Suppressor macrophage treated with lipopolysaccharide for 4 hours (primary cell): ENCODE measurements around the gene ALX4.

Source experiments
- DNase-seq: peaks from one replicate; pipeline ENCODE4 v3.0.0-alpha.2; 2020

Gene ALX4

DNA sequence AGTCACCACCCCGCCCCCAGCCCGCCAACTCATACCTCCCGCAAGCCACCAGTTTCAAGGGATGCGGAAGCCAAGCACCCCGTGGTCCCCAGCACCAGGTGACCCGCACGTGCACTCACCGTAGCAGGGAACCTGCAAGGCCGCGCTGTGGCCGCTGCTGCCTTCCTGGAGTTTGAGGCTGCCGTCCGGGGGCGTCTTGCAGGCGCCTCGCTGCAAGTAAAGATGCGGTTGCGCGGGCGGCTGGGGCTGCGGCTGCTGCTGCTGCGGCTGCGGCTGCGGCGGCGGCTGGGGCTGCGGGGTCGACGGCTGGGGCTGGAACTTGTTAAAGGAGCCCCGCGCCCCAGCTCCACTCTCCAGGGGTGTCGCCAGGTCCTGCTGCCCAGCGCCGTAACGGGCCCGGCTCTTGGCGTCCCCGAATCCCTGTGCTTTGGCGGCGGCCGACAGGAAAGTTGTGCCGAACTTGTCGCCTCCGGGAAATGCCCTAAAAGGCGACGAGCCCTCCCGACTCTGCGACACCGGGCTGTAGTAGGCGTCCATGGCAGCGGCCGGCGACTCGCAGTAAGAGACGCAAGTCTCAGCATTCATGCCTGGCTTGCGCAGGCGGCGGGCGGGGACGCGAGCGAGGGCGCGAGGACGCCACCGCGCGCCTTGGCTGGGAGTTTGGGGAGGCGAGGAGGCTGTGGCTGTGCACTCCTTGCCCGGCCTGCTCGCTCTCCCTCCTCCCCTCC is at the start of gene ALX4:
TSS of gene ALX4 (minus strand) at position 662 of the 728 bp plus-strand sequence. CDS start at position 585, 77 bp downstream.
- DNase-seq, result peak; percentile 12

DNA sequence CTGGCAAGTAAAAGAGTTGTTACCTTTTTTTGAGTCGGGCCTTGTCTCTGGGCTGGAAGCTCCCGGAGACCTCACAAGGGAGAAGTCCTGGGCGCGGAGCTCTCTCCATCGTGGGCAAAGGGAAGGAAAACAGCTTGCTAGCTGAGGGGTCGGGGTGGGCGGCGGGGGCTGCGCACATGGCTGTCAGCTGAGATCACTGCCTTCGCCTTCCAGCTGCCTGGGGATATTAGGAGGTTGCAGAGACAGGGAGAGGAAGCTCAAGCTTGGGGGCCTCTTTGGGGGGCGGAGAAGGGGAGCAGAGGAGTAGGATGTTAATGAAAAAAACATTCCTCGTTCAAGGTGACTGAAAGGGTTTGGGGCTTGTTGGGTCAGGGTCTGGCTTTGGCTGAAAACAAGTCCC is 49.2 kb upstream of the ALX4 start:
- no peak for DNase-seq

DNA sequence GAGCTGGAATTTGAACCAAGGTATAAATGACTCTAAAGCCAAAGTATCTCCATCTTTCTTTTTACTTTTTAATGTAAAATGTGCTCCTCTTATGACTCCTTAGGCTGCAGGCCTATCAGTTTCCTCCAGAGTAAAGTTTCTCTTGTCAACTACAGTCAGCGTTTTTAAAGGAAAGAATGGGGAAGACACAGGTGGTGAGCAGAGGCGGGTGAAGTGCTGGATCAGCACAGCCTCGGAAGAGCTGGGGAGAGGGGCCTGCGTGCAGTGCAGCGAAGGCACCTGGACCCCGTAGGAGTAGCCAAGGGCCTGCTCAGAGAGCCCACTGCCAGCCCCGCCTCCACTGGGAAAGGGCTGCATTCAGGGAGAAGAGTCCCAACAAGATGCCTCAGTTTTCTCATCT is 48.8 kb upstream of the ALX4 start:
- DNase-seq, result no peak

DNA sequence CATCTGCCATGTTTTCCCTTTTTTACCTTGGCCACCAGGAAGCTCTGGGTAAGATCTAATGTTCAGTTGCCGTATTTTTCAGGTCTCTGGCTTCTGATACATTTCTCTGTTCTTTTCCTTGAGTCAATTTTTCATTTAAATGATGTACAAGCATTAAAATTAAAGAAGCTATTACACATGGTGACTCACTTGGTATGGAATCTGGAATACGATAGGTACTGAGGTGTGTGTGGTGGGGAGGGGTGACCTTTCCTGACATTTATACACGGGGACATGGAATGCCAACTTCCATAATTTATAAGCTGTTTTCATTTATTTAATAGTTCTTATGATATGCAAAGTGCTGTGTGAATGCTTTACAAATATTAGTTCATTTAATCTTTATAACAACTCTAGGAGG is 47.8 kb upstream of the ALX4 start:
- no peak for DNase-seq

DNA sequence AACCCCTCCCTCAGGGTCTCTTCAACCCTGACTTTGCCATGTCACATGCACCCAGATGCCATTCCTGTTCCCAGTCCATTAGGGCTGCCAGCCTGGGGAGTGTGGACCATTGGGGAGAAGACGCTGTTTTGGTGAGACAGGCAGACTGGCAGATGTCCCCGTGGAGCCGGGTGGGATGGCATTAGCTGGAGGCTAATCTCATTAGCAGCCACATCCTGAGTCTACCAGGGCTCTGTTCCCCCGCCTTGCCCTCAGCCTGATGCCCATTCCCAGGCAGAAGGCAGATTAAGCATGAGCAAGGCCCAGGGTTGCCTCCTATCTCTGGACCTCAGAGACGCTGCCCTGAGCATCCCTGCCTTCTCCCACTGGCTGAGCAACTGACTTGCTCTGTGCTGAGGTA is 46.4 kb upstream of the ALX4 start:
- no peak for DNase-seq

DNA sequence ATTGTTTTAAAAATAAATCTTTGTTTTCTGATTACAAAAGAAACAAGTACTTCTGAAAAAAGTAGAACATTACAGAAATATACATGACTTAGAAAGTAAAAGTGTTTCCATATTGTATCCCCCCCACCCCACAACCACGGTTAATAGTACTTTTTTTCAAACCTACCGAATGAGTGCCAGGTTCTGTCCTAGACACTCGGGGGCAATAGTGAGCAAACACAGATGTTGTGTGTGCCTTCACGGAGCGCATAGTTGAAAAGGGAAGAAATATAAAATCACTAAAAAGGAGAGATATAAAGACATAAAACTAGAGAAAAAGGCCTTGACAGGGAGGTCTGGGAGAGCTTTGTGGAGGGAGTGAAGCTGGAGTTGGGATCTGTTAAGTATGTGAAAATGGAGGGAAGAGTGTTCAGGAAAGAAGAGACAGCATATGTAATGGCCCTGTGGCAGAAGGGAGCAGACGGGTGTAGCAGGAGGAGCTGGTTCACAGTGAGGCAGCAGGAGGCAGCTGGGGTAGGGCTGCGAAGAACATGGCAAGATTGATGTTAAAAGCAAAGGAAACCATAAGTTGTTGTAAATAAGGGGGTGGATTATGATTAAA is 42.1 kb upstream of the ALX4 start:
- no peak for DNase-seq

DNA sequence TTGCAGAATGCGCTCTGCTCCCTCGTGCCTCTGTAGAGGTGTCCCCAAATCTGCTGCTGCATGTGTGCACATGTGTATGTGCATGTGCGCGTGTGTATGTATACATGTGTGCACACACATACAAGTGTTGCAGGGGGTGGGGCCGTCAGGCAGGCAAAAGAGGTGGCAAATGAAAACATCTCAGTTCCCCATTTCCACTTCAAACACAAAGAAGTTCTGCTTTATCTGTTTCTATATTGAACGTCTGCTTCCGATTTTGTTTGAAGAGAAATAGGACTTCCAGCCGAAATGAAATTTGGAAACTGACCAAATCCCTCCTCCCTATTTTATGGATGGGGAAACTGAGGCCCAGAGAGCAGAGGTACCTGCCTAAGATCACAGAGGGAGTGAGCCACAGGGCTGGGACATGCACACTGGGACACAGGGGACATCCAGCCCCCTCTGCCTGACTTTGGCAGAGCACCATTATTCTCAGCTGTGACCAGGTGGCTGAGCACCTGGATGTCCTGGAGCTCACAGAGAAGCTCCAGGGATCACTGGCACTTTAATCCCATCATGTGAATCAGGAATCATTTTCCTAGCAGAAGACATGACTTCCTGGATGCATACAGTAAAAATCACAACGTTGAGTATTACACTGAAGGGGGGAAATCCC is 41.2 kb upstream of the ALX4 start:
- peak; percentile 51 for DNase-seq

DNA sequence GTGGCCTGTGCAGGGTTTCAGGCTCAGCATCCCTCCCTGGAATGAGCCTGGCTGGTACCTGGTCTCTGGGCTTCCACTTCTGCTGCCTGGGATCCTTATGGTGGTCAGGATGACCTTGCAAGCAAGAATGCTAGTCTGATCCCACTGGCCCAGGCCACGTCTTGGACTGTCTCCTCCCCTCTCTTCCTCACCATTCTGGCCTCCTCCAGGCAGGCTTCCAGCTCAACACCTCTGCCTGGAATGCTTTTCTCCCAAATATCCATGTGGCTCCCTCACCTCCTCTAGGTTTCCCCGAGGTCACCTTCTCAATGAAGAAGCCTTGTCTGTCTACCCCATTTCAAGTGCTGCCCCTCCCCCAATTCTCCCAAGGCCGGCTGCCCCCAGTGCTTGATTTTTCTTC is 39.4 kb upstream of the ALX4 start:
- DNase-seq, result no peak

DNA sequence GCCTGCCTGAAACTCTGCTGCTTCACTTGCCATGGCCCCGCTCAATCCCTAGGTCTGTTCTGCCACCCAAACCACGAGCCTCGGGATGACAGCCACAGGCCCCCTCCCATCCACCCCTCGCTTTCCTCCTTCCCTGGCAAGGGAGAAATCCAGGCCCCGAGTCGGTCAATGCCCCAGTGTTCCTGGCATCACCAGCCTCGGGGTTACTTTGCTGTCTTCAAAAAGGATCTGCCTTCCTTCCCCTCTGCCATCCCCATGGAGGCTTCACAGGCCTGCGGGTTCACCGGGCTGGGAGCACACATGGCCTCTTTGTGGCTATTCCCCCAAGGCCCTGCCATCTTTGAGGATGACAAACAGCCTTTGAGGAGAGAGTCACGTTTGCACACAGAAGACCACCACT is 38.8 kb upstream of the ALX4 start:
- no peak for DNase-seq

DNA sequence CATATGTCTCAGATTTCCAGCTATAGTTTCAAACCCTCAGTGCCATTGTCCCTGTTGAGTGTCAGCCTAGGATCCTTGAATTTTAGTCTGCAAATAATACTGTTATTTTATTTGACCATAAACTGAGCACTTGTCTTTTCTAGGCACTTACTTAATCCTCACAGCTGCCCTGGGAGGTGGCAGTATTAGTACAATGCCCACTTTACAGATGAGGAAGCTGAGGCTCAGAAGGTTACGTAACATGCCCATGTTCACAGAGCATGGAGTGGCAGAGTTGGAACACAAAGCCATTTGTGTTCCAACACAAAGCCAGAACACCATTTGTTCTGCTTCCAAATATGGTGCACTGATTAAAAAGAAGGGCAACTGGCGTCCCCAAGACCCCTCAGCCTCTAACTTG is 38.2 kb upstream of the ALX4 start:
- no peak for DNase-seq

DNA sequence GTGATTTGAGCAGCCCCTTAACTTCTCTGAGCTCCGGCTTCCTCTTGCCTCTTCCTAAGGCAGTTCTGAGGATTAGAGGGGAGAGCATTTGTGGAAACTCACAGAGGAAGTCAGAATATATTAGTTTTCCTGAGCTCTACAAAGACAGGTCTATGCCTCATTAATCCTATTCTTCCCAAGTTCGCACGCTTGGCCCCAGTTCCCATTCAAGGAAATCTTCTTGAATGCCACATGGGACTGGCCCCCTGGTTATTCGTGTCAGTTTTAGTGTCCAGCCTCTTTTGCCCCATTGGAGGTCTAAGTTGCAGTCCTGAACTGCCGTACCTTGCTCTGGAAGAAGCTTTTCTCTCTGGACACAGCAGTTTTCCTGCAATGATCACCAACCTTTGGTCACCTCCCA is 37.6 kb upstream of the ALX4 start:
- no peak for DNase-seq

DNA sequence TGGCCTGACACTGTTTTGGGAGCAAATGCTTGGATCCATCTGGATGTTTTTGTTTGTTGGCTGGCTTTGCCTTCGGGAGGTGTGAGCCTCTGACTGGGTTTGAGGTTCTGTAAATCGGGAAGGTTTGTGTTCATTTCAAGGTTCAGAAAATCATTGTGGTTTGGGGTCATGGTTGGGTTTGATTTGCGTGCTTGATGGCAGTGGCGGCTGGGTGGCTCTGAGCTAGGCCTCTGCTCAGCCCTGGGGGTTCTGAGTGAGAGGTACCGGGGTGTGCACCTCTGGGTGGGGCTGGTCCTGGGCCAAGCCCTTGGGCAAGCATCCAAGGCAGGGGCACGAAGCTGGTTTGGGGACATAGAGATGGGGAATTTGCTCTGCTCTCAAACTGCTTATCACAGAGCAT is 37.0 kb upstream of the ALX4 start:
- DNase-seq, result no peak

DNA sequence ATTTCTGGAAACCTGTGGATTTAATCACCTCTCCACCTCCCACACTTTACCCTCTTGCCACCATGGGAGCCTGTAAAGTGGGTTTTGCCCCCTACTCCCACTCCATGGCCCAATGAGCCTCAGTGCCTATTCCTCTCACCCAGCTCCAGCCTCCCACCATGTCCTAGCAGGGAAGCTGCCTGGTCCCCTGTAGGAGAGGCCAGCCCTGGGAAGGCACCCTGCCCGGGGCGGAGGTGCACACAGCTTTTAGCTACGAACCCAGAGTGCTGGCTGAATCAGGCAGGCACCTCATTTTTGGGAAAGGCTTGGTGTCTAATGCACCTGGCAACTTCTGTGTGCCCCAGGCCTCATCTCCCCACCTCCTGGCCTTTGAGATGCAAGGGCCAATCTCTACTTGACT is 35.8 kb upstream of the ALX4 start:
- no peak for DNase-seq

DNA sequence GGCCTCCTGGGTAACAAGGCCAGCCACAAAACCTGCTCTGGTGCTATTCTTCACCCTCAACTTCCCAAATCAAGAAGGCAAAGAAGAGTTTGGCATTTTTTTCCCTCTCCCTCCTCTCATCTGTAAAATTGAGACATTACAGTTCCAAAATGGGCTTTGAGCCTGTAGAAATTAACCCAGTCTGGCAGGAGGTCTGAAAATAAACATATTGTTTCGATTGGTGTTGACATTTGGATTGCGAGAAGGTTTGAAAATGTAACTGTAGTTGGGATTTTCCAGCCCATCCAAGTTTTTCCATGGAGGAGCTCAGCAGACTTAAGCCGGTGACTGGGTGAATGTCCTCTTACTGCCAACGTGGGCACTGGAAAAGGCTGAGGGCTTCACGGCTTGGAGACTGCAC is 35.0 kb upstream of the ALX4 start:
- DNase-seq, result no peak

DNA sequence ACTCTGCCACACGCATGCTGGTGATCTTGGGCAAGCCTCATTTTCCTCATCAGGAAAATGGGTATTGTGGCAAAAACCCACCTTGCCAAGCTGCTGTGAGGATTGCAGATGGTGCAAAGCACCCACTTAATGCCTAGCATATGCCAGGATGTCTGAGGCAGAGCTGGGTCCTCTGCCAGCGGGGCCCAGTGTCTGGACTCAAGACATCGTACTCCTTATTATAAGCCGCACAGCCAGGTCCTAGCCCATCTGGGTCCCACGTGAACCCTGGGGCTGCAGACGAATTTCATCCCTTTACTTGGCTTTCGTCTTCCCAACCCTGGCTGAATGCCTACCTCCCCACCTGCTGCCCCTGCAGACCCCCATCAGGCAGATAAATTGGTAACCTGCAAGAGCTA is 34.5 kb upstream of the ALX4 start:
- no peak for DNase-seq

DNA sequence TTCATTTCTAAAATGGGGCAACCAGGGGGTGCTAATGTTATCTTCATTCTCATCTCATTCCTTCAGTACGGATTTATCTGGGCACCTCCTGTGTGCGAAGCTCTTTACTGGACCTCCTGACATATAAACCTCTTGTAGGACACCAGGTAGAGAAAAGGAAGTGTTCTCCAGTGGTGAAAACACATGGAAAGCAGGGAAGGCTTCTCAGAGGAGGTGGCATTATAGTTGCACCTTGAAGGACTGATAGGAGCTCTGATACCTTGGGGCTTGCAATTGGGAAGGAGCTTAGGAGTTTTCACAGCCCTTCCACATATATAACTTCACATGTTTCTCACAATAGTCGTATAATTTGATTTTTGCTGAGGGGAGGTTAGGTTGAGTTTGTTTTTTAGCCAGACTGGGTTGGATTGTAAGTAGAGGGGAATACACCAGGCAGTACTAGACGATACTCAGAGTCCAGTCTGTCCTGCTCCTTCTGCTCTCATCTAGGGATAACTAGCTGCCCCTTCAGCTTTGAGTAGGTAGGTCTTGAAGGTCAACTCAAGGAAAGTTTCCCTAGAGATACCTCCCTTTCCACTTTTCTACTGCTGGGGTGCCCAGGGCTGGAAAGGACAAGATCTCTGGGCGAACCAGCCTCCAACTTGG is 34.0 kb upstream of the ALX4 start:
- no peak for DNase-seq

DNA sequence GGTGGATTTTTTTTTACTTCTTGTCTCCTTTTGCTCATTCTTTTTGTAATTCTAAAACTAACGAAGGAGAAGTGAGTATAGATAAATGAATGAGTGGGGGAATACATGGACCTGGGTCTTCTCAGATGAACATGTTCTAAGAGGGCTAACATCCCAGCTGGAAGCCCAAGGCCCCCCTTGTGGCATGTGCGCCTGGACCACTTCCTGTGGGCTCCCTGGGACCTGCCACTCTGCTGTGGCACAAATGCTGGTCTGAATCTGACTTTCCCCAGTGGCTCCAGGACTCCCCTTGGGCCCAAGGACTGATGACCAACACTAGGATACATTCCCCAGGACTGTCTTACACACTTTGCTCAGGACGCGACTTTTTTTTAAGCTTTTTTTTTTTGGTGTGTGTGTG is 32.7 kb upstream of the ALX4 start:
- no peak for DNase-seq

DNA sequence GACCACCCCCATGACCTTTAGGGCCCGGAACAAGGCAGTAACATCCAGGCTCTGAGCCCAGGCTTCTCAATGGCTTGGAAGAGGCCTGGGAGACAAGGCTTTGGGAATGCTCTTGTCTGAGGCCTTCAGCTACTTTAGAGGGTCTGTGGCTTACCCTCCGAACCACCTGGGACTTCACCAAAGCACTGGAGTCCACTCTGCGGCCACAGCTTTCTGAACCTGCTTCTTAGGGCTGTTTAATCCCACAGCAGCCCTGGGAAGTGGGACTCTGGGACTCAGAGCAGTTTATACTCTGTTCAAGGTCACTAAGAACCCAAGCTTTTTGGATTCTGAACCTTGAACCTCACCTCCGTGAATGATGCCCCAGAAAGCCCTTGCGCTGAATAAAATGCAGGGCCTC is 30.7 kb upstream of the ALX4 start:
- DNase-seq, result no peak

DNA sequence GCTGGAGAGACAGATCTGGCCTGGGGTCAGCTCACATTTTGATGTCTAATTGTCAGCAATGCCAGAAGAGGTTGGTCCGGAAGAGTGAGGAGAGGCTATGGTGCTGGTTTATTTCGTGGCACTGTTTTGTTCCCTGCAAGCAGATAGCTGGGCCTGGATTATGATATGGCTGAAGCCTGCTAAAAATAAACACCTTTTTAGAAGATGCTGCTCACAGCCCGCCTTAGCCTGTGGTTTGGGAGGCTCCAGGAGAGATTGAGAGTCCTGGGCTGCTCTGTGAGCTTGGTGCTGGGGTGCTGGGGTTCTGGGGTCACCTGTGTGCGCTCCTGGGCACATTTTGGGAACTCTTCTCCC is 29.6 kb upstream of the ALX4 start:
- no peak for DNase-seq

DNA sequence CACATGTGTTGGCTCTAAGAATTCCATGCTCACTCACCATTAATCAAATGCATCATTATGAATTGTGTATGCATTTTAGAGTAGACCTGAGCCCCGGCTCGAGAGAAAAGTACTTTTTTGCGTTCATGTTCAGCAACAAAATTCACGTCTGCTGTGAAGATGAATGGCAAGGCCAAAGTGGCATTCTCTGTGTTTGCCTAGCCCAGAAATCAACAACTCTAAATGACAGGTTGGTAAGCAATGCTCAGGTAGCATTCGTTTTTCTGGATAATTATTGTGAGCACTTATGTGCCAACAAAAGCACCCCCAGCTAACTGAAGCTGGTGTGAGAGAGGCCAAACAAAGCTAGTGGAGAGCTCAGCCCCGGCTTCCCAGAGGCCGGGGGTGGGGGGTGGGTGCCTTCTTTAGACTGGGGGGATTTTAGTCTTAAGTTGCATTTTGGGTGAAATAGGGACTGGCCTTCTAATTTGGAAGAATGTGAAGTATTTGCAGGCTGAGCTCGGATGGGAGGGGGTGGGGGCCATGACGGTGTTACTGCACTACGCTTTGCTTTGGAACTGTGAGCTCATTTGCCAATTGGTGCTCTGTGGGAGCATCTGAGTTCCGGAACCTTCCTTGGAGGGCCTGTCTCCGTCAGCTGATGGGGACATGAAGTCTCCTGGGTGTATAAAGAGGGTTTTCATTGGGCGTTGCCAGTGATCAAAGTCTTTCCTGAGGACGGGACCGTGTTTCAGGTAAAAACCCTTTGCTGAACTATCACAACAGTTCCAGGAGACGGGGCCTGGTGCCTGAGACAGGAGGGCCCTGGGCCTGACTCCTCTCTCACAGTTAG is 29.0 kb upstream of the ALX4 start:
- DNase-seq, result no peak

DNA sequence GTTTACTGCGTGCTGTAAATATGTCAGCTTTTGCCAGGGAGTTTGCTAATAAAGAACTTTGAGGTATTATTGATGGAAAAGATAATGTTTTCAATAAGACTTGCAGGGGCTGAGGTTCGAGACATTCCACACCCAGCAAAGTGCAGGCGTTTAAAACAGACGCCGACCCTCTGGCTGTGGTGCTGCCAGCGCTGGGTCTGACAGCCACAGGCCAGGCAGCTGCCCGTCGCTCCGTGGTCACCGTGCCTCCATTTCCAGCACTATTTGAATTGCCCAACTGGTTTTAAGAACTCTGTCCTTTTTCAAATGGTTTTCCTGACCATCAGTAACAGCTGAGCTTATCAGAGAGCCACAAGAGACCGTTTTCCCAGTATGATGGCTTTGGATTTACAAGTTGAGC is 28.1 kb upstream of the ALX4 start:
- no peak for DNase-seq

DNA sequence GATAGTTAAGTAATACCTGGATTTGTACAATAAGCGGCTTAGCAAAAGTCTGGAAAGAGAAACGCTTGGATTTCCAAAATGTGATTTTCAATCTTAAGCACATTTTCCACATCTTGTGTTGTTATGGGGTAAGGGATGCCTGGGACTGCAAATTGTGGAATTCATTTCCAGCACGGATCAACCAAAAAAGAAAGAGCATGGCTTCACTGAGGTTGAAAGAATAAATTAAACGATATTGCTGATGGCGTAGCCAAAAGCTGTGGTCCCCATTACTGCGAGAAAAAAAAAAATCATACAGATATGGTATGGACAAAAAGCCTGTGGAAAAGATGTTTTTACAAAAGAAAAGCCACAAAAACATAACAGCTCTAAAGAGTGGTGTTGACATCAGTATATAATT is 26.0 kb upstream of the ALX4 start:
- no peak for DNase-seq

DNA sequence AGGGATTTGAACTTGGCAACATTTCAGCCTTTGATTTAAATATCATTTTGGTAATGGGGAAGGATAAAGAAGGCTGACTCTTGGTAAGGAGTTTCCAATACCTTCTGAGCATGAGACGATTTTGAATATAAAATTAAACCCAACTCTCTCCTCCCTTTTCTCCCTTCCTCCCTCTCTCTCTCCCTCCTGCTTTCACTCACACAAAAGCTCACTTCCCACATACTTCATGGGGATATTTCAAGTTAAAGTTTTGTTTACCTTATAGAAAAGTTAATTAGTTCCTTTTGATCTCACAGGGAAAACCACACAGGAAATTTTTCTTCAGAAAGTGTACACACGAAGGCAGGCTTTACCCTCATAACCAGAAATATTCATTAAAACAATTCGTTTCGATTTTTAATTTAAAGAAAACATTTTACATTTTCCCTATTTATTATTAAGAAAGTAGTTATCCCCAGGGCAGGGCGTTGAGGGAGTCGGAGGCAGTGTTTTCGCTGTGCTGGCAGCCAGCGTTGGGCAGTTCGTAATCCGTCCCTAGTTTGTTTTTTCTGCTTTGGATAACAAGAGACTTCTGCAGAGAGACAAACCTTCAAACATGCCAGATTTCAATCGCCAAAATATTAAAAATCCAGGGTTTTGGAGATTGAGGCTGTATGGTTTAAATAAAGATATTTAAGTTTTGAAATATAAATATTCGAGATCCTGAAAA is 25.3 kb upstream of the ALX4 start:
- no peak for DNase-seq
